Measurements from ENCODE around the gene ZNF768. TPM values are rescaled to one million over a fixed set of nuclear protein-coding genes. Genes with fewer than 3 reads are reported as not detected.

ZNF768 gene
- total and polyA plus RNA-seq, 2 of the 13 experiments (the other 11 are each of a cell fraction or from before 2014, with no cell fraction given): 26.7 to 34.4 TPM

DNA sequence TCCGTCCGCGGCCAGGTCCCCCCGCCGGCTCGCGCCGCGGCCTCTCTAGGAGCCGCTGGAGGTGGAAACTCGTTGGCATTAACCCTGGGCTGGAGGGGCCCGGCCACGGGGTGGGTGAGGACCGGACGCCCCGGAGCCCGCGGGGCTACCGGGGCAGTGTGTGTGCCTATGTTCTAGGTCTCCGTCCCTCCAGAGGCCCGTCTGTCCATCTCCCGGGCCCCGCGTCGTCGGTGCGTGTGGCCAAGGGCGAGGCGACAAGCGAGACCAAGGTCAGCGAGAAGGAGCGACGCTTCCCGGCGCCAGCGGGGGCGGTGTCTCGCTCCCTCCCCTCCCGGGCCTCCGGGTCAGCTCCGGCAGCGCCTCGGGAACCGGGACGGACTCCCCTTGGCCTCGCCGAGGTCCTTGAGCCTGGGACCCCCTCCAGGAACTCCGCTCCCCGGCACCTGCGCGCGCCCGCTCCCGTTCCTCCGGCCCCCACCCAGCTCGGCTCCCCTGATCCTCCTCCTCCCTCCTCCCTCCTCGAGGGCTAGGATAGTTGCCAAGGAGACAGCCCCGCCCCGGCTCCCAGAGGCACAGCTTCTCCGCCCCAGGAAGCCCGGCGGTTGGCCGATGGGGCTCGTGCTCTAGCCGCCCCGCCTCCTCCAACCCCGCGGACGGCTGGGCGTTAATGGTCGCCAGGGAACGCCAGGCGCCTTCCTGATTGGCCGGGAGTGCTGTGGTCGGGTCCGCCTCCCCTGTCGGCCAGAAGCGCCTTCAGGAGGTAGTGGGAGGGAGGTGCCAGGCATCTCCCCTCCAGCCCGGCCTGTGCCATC lies 663 bp upstream of the ZNF768 start (continued):
- no peak for TF ChIP-seq TCF12 (IDR thresholded peaks at IDR 0.05)
- TF ChIP-seq TCF12 (CRISPR knock-in tag; IDR thresholded peaks at IDR 0.05): no peak; the same call in 1 of the 2 replicates
- TF ChIP-seq HMG20A (CRISPR knock-in tag; IDR thresholded peaks at IDR 0.05; ENCODE audit: borderline replicate concordance): no peak
- no peak for TF ChIP-seq SP1 (IDR thresholded peaks at IDR 0.05)
- TF ChIP-seq SP1 (CRISPR knock-in tag; IDR thresholded peaks at IDR 0.05): peak; percentile 67; the same call in 1 of the 2 replicates
- TF ChIP-seq ZNF766 (CRISPR knock-in tag; IDR thresholded peaks at IDR 0.05; ENCODE audit: borderline replicate concordance): peak; percentile 73; the same call in 1 of the 2 replicates
- TF ChIP-seq, protein P1, sequence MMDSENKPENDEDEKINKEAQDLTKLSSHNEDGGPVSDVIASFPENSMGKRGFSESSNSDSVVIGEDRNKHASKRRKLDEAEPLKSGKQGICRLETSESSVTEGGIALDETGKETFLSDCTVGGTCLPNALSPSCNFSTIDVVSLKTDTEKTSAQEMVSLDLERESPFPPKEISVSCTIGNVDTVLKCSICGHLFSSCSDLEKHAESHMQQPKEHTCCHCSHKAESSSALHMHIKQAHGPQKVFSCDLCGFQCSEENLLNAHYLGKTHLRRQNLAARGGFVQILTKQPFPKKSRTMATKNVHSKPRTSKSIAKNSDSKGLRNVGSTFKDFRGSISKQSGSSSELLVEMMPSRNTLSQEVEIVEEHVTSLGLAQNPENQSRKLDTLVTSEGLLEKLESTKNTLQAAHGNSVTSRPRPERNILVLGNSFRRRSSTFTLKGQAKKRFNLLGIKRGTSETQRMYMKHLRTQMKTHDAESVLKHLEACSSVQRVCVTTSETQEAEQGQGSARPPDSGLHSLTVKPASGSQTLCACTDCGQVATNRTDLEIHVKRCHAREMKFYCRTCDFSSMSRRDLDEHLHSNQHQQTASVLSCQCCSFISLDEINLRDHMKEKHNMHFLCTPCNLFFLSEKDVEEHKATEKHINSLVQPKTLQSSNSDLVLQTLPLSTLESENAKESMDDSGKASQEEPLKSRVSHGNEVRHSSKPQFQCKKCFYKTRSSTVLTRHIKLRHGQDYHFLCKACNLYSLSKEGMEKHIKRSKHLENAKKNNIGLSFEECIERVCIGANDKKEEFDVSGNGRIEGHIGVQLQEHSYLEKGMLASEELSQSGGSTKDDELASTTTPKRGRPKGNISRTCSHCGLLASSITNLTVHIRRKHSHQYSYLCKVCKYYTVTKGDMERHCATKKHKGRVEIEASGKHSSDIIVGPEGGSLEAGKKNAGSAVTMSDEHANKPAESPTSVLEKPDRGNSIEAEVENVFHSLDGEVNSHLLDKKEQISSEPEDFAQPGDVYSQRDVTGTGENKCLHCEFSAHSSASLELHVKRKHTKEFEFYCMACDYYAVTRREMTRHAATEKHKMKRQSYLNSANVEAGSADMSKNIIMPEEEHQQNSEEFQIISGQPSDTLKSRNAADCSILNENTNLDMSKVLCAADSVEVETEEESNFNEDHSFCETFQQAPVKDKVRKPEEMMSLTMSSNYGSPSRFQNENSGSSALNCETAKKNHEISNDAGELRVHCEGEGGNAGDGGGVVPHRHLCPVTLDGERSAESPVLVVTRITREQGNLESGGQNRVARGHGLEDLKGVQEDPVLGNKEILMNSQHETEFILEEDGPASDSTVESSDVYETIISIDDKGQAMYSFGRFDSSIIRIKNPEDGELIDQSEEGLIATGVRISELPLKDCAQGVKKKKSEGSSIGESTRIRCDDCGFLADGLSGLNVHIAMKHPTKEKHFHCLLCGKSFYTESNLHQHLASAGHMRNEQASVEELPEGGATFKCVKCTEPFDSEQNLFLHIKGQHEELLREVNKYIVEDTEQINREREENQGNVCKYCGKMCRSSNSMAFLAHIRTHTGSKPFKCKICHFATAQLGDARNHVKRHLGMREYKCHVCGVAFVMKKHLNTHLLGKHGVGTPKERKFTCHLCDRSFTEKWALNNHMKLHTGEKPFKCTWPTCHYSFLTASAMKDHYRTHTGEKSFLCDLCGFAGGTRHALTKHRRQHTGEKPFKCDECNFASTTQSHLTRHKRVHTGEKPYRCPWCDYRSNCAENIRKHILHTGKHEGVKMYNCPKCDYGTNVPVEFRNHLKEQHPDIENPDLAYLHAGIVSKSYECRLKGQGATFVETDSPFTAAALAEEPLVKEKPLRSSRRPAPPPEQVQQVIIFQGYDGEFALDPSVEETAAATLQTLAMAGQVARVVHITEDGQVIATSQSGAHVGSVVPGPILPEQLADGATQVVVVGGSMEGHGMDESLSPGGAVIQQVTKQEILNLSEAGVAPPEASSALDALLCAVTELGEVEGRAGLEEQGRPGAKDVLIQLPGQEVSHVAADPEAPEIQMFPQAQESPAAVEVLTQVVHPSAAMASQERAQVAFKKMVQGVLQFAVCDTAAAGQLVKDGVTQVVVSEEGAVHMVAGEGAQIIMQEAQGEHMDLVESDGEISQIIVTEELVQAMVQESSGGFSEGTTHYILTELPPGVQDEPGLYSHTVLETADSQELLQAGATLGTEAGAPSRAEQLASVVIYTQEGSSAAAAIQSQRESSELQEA (CRISPR knock-in tag; IDR thresholded peaks at IDR 0.05; ENCODE audit: not compliant biosample characterization): peak; percentile 83
- peak; percentile 17; the same call in 1 of the 2 replicates for TF ChIP-seq HOXA5 (CRISPR knock-in tag; IDR thresholded peaks at IDR 0.05)
- peak in 1 of 2 experiments; percentile 13; a peak in 1 of 4 replicates for TF ChIP-seq KLF16 (CRISPR knock-in tag; IDR thresholded peaks at IDR 0.05)
- peak; percentile 86 for TF ChIP-seq ASH2L (IDR thresholded peaks at IDR 0.05; ENCODE audit: insufficient read length, low read depth, low read length)
- TF ChIP-seq ZNF549 (CRISPR knock-in tag; IDR thresholded peaks at IDR 0.05): no peak
- TF ChIP-seq, protein P2, sequence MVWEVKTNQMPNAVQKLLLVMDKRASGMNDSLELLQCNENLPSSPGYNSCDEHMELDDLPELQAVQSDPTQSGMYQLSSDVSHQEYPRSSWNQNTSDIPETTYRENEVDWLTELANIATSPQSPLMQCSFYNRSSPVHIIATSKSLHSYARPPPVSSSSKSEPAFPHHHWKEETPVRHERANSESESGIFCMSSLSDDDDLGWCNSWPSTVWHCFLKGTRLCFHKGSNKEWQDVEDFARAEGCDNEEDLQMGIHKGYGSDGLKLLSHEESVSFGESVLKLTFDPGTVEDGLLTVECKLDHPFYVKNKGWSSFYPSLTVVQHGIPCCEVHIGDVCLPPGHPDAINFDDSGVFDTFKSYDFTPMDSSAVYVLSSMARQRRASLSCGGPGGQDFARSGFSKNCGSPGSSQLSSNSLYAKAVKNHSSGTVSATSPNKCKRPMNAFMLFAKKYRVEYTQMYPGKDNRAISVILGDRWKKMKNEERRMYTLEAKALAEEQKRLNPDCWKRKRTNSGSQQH (CRISPR knock-in tag; IDR thresholded peaks at IDR 0.05; ENCODE audit: low read depth): 0 out of 2 replicates have a peak, but pooled peaks have one; percentile 28
- TF ChIP-seq MAF1 (CRISPR knock-in tag; IDR thresholded peaks at IDR 0.05; ENCODE audit: borderline replicate concordance): peak; percentile 40; the same call in 1 of the 2 replicates
- TF ChIP-seq ZMYM4 (CRISPR knock-in tag; IDR thresholded peaks at IDR 0.05): peak; percentile 30; the same call in 1 of the 2 replicates
- peak; percentile 49; the same call in 1 of the 2 replicates for TF ChIP-seq ZNF143 (CRISPR knock-in tag; IDR thresholded peaks at IDR 0.05)
- TF ChIP-seq ZZZ3 (CRISPR knock-in tag; IDR thresholded peaks at IDR 0.05; ENCODE audit: borderline replicate concordance): 0 out of 2 replicates have a peak, but pooled peaks have one; percentile 55
- TF ChIP-seq, protein P3, sequence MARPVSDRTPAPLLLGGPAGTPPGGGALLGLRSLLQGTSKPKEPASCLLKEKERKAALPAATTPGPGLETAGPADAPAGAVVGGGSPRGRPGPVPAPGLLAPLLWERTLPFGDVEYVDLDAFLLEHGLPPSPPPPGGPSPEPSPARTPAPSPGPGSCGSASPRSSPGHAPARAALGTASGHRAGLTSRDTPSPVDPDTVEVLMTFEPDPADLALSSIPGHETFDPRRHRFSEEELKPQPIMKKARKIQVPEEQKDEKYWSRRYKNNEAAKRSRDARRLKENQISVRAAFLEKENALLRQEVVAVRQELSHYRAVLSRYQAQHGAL (CRISPR knock-in tag; IDR thresholded peaks at IDR 0.05; ENCODE audit: not compliant biosample characterization): no peak
- peak; percentile 19; the same call in 1 of the 2 replicates for TF ChIP-seq SIX4 (CRISPR knock-in tag; IDR thresholded peaks at IDR 0.05)
- TF ChIP-seq AGO2 (optimal IDR thresholded peaks at IDR 0.05; ENCODE audit: low read depth, low read length): peak; percentile 98

Data from HepG2 (cell line).